Parathyroid adenoma (tissue), 2 donors: ENCODE measurements around the gene PTPRQ.

Experiments used
- H2AFZ ChIP-seq: fragments of 300-600 bp; sonication (generic); one replicate; pipeline ENCODE4 v1.7.0; 2017; ENCODE audit warnings: antibody characterized with exemption, mild to moderate bottlenecking
- H3K27ac ChIP-seq: fragments of 300-600 bp; sonication (generic); one replicate; pipeline ENCODE4 v1.7.0; 2017
- H3K27me3 ChIP-seq: fragments of 300-600 bp; sonication (generic); one replicate; pipeline ENCODE4 v1.7.0; 2017; ENCODE audit warnings: low read length; ENCODE audit not compliant: control insufficient read depth, insufficient read depth
- H3K36me3 ChIP-seq: fragments of 300-600 bp; sonication (generic); one replicate; pipeline ENCODE4 v1.7.0; 2017; ENCODE audit warnings: low read length; ENCODE audit not compliant: control insufficient read depth, insufficient read depth
- H3K4me1 ChIP-seq: fragments of 300-600 bp; sonication (generic); one replicate; pipeline ENCODE4 v1.7.0; 2017; ENCODE audit warnings: control low read depth
- H3K4me2 ChIP-seq: fragments of 300-600 bp; sonication (generic); one replicate; pipeline ENCODE4 v1.7.0; 2017; ENCODE audit warnings: low read length
- H3K4me3 ChIP-seq: fragments of 300-600 bp; sonication (generic); one replicate; pipeline ENCODE4 v1.7.0; 2017; ENCODE audit warnings: low read depth, low read length
- H3K79me2 ChIP-seq: fragments of 300-600 bp; sonication (generic); one replicate; pipeline ENCODE4 v1.7.0; 2017; ENCODE audit warnings: control low read depth
- H3K9ac ChIP-seq: fragments of 300-600 bp; sonication (generic); one replicate; pipeline ENCODE4 v1.7.0; 2017; ENCODE audit warnings: mild to moderate bottlenecking
- H3K9me3 ChIP-seq: fragments of 300-600 bp; sonication (generic); one replicate; pipeline ENCODE4 v1.7.0; 2017; ENCODE audit warnings: low read length; ENCODE audit not compliant: control insufficient read depth
- CTCF ChIP-seq: fragments of 300-600 bp; sonication (generic); IDR thresholded peaks from one replicate; pipeline ENCODE4 v1.7.0; 2017; ENCODE audit warnings: antibody characterized with exemption, mild to moderate bottlenecking
- donor health status: primary hyperparathyroidism.

Gene PTPRQ

GRCh38 chr12:80598004-80598606 lies 154.1 kb downstream of the PTPRQ start:
- Histone ChIP-seq H3K9ac (no peak overlapping the region), H3K4me2 (no peak overlapping the region), H2AFZ (no peak overlapping the region), H3K27me3 (no peaks in the 10 kb centered on the region), H3K9me3 (no peaks in the 10 kb centered on the region), H3K79me2 (no peaks in the 10 kb centered on the region), H3K4me3 (no peak overlapping the region), H3K27ac (no peak overlapping the region), H3K4me1 (no peaks in the 10 kb centered on the region), H3K36me3 (no peaks in the 10 kb centered on the region)
- TF ChIP-seq CTCF, result peak; percentile 30

GRCh38 chr12:80602455-80602854 lies 158.4 kb downstream of the PTPRQ start:
- H3K79me2 ChIP-seq, result no peaks in the 10 kb centered on the region
- no peak overlapping the region for H3K9ac ChIP-seq
- no peaks in the 10 kb centered on the region for H3K4me1 ChIP-seq
- no peaks in the 10 kb centered on the region for H3K27me3 ChIP-seq
- no peak overlapping the region for H3K4me2 ChIP-seq
- no peak overlapping the region for H2AFZ ChIP-seq
- H3K4me3 ChIP-seq, result no peak overlapping the region
- no peak for TF ChIP-seq CTCF
- no peaks in the 10 kb centered on the region for H3K36me3 ChIP-seq
- no peaks in the 10 kb centered on the region for H3K9me3 ChIP-seq
- H3K27ac ChIP-seq, result no peak overlapping the region

GRCh38 chr12:80607361-80608135 lies 163.5 kb downstream of the PTPRQ start:
- Histone ChIP-seq H2AFZ (no peak overlapping the region), H3K27me3 (no peaks in the 10 kb centered on the region), H3K36me3 (no peaks in the 10 kb centered on the region), H3K27ac (no peak overlapping the region), H3K79me2 (no peaks in the 10 kb centered on the region), H3K9me3 (no peaks in the 10 kb centered on the region), H3K9ac (no peak overlapping the region), H3K4me2 (no peak overlapping the region), H3K4me1 (no peaks in the 10 kb centered on the region), H3K4me3 (no peak overlapping the region)
- TF ChIP-seq CTCF, result no peak

- Histone ChIP-seq H3K36me3 (no peaks in the 10 kb centered on the region), H3K9ac (no peak overlapping the region), H3K79me2 (no peaks in the 10 kb centered on the region), H3K4me2 (no peak overlapping the region), H3K9me3 (no peaks in the 10 kb centered on the region), H3K27ac (no peak overlapping the region), H3K4me3 (no peak overlapping the region), H3K4me1 (no peaks in the 10 kb centered on the region), H2AFZ (no peak overlapping the region), H3K27me3 (no peaks in the 10 kb centered on the region)
- no peak for TF ChIP-seq CTCF
Observed at GRCh38 chr12:80617733-80618132, 173.7 kb downstream of the PTPRQ start.

GRCh38 chr12:80620281-80620680 lies 176.2 kb downstream of the PTPRQ start:
- no peaks in the 10 kb centered on the region for H3K36me3 ChIP-seq
- TF ChIP-seq CTCF, result no peak
- H3K4me1 ChIP-seq, result no peaks in the 10 kb centered on the region
- no peak overlapping the region for H3K4me2 ChIP-seq
- no peak overlapping the region for H3K4me3 ChIP-seq
- H3K9me3 ChIP-seq, result no peaks in the 10 kb centered on the region
- H3K79me2 ChIP-seq, result no peaks in the 10 kb centered on the region
- no peak overlapping the region for H3K27ac ChIP-seq
- H3K9ac ChIP-seq, result no peak overlapping the region
- H3K27me3 ChIP-seq, result no peaks in the 10 kb centered on the region
- H2AFZ ChIP-seq, result no peak overlapping the region
